Lower leg skin (tissue), 3 donors: ENCODE measurements around the gene ATAD3A.
"Not testable (repeated sequence)": the region's sequence is repeated elsewhere in the genome, so short reads cannot be mapped to it uniquely, and the experiment has no call there.

ENCODE experiments used
- POLR2A ChIP-seq, 2 donors: fragments of 450-650 bp; IDR thresholded peaks; one replicate each; pipeline ENCODE4 v1.6.1; 2016 to 2017; ENCODE audit warnings: antibody characterized with exemption in 2 of 2, mild to moderate bottlenecking in 1 of 2, moderate library complexity in 1 of 2
- TF ChIP-seq, protein P1 (sequence below), 3 donors: fragments of 450-650 bp; IDR thresholded peaks; one replicate each; pipeline ENCODE4 v1.5.1; 2016; ENCODE audit warnings: antibody characterized with exemption in 3 of 3, mild to moderate bottlenecking in 3 of 3, moderate library complexity in 2 of 3

DNA sequence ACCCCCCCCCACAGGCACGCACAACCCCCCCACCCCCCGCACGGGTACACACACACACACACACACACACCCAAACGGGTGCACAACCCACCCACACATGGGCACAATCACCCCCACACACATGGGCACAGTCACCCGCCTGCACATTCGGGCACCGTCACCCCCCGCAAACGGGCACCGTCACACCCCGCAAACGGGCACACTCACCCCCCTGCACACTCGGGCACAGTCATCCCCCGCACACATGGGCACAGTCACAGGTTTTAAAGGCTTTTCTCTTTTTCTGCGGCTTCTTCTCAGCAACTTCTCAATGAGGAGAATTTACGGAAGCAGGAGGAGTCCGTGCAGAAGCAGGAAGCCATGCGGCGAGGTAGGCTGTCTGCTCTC, 6.7 kb downstream of the ATAD3A start:
- TF ChIP-seq, protein P1, sequence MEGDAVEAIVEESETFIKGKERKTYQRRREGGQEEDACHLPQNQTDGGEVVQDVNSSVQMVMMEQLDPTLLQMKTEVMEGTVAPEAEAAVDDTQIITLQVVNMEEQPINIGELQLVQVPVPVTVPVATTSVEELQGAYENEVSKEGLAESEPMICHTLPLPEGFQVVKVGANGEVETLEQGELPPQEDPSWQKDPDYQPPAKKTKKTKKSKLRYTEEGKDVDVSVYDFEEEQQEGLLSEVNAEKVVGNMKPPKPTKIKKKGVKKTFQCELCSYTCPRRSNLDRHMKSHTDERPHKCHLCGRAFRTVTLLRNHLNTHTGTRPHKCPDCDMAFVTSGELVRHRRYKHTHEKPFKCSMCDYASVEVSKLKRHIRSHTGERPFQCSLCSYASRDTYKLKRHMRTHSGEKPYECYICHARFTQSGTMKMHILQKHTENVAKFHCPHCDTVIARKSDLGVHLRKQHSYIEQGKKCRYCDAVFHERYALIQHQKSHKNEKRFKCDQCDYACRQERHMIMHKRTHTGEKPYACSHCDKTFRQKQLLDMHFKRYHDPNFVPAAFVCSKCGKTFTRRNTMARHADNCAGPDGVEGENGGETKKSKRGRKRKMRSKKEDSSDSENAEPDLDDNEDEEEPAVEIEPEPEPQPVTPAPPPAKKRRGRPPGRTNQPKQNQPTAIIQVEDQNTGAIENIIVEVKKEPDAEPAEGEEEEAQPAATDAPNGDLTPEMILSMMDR (IDR thresholded peaks at IDR 0.05): not testable (repeated sequence)
- not testable (repeated sequence) for TF ChIP-seq POLR2A (IDR thresholded peaks at IDR 0.05)
